Adipocyte (in vitro differentiated cells): ENCODE data around the gene IRS1.
A peak's percentile ranks its signal among the peaks of the same experiment; 100 is the strongest.
"Not testable (repeated sequence)": the region's sequence is repeated elsewhere in the genome, so short reads cannot be mapped to it uniquely, and the experiment has no call there.

ENCODE experiments used
- DNase-seq: peaks from one replicate; pipeline ENCODE4 v3.0.0-alpha.2; 2015; ENCODE audit warnings: low read depth
- H3K27me3 ChIP-seq: replicated peaks from 2 replicates; pipeline ENCODE4 v1.7.0; 2013; ENCODE audit warnings: mild to moderate bottlenecking, low read length, moderate library complexity; ENCODE audit not compliant: control insufficient read depth, insufficient read depth
- H3K36me3 ChIP-seq: 2 replicates; pipeline ENCODE4 v1.7.0; 2013; ENCODE audit warnings: low read length, mild to moderate bottlenecking, moderate library complexity; ENCODE audit not compliant: control insufficient read depth, insufficient read depth, severe bottlenecking
- H3K4me1 ChIP-seq: 2 replicates; pipeline ENCODE4 v1.7.0; 2013; ENCODE audit warnings: mild to moderate bottlenecking, low read length, moderate library complexity; ENCODE audit not compliant: control insufficient read depth, insufficient read depth
- H3K4me3 ChIP-seq: 2 replicates; pipeline ENCODE4 v1.7.0; 2013; ENCODE audit warnings: mild to moderate bottlenecking, low read length, moderate library complexity
- H3K9ac ChIP-seq: 2 replicates; pipeline ENCODE4 v1.7.0; 2013; ENCODE audit warnings: mild to moderate bottlenecking, low read length, moderate library complexity
- H3K9me3 ChIP-seq: 2 replicates; pipeline ENCODE4 v1.7.0; 2013; ENCODE audit warnings: mild to moderate bottlenecking, low read length, moderate library complexity; ENCODE audit not compliant: control insufficient read depth

IRS1 gene, protein sequence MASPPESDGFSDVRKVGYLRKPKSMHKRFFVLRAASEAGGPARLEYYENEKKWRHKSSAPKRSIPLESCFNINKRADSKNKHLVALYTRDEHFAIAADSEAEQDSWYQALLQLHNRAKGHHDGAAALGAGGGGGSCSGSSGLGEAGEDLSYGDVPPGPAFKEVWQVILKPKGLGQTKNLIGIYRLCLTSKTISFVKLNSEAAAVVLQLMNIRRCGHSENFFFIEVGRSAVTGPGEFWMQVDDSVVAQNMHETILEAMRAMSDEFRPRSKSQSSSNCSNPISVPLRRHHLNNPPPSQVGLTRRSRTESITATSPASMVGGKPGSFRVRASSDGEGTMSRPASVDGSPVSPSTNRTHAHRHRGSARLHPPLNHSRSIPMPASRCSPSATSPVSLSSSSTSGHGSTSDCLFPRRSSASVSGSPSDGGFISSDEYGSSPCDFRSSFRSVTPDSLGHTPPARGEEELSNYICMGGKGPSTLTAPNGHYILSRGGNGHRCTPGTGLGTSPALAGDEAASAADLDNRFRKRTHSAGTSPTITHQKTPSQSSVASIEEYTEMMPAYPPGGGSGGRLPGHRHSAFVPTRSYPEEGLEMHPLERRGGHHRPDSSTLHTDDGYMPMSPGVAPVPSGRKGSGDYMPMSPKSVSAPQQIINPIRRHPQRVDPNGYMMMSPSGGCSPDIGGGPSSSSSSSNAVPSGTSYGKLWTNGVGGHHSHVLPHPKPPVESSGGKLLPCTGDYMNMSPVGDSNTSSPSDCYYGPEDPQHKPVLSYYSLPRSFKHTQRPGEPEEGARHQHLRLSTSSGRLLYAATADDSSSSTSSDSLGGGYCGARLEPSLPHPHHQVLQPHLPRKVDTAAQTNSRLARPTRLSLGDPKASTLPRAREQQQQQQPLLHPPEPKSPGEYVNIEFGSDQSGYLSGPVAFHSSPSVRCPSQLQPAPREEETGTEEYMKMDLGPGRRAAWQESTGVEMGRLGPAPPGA (N-terminal part only)

DNA sequence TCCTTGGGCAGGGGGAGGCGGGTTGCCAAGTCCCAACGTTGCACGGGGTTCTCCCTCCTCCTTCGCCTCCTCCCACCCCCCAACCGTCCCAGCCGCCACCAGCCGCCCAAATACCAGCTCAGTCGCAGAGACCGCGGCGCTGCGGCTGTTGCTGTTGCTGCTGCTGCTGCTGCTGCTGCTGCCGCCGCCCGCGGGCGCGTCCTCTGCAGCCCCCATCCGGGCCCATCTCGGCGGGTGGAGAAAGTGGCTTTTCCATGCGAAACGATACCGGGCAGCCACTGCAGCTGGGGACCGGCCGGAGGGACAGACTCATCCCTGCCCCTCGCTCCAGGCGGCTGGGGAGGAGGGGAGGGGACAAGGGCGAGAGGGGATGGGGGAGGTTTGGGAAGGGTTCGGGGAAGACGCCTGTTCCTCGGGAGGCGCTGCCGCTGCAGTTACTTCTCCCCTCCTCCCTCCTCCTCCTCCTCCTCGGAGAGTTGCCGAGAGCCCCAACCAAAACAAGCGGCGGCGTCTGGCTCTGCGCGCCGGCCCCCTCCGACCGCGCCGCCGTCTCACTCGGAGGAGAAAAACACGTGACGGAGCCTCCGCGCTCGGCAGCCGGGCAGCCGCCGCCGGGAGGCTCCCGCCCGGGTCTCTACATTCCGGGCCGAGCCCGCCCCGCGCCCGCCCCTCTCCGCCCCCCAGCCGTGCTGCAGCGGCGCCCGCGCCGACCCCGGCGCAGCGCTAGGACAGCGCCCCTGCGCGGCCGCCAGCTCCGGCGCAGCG, at the start of gene IRS1:
TSS of gene IRS1 (minus strand) at position 610 of the 765 bp plus-strand sequence. CDS start 1,082 bp downstream, outside the sequence.
- Histone ChIP-seq H3K27me3 (no peaks in the 10 kb centered on the region), H3K4me1 (peaks cover 52% of the 10 kb centered on the region), H3K9ac (peak within 1 kb of the TSS; percentile 93), H3K36me3 (peaks cover 10% of the 10 kb centered on the region), H3K9me3 (no peaks in the 10 kb centered on the region), H3K4me3 (peak within 1 kb of the TSS; percentile 87)
- peak; percentile 93 for DNase-seq

DNA sequence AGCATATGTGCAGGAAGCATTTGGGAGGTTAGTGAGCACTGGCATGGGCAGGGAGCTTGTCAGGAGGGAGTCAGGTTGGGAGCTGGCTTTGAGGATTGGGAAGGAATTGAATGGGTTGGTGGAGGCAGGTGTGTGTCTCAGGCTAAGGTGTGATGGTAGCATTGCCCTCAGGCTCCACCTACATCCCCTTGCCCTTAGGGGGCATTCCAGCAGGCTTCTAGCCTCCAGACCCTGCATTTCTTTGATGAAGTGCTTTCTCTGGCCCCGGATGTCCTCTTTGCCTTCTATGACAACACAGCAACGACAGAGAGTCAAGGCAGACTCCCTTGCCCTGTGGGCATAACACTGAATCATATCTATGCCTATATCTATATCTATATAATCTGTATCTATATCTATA, 49.7 kb upstream of the IRS1 start:
- Histone ChIP-seq H3K4me3 (no peak overlapping the region), H3K9ac (no peak overlapping the region), H3K4me1 (peaks cover 10% of the 10 kb centered on the region), H3K27me3 (no peaks in the 10 kb centered on the region), H3K9me3 (no peaks in the 10 kb centered on the region), H3K36me3 (peaks cover 3% of the 10 kb centered on the region)
- DNase-seq = no peak

DNA sequence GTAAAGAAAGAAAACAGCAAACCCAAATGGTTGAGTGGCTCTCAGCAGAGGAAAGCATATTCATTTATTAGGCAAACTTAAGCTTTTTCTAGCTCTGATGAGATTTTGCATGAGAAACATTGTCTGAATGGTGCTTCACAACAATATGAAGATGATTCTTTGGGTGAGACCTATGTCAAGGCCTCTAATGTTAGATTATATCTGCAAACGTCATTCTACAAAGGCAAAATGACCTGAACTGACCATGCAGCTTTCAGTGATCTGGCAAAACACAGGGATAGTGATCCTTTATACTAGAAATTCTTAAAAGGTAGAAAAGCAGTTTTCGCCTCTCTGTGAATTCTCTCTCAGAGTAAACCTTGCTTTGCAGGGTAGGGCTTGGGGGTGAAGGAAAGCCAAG, 47.9 kb upstream of the IRS1 start:
- no peaks in the 10 kb centered on the region for H3K9me3 ChIP-seq
- no peaks in the 10 kb centered on the region for H3K27me3 ChIP-seq
- H3K4me3 ChIP-seq = no peak overlapping the region
- DNase-seq = no peak
- no peak overlapping the region for H3K9ac ChIP-seq
- H3K4me1 ChIP-seq = peaks cover 13% of the 10 kb centered on the region
- H3K36me3 ChIP-seq = peaks cover 3% of the 10 kb centered on the region

DNA sequence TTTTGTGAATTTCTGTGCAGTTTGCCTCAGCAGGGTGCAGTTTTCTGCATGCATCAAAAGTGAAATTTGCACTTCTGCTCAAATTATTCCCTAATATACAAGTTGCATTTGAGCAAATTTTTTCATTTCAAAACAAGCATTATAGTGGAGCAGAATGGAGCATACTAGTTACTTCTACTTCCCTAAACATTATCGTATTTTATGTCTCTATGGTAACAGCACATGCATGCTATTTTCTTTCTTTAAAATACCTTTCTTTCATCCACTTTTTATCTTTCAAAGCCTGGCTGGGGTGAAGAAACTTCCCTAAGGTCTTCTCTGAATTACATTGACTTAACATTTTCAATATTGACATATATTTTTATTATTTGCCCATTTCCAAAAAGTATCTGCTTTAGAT, 47.5 kb upstream of the IRS1 start:
- H3K4me1 ChIP-seq = peaks cover 13% of the 10 kb centered on the region

DNA sequence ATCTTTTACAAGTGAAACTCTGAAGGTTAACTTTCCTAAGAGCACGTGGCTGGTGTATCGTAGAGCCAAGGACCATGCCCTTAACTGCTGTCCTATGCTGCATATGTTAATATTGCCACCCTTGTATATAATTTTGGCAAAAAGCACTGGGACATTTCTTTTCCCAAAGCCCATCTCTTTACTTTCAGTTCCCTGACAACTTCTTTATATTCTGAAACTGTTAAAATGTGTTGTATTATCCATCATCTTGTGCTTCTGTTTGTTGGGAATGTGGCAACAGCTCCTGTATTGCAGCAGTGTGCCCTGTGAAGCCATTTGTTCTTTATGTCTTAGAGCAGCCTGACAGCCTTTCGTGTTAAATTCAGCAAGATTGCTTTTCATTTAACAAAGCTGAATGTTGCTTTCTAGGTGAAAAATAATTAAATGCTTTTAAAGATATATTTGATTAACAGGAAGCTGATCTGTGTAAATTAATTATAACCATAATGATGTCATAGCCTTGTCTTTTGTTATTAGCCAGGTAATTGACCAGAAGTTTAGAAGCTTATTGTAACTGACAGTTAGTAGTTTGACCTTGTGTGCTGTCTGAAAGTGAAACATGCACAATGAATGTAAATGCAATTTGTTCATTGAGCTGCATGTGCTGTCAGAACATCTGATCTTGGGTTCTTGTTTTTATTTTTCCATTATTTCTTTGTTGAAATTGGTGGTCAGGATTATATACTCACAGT, 45.9 kb upstream of the IRS1 start:
- Histone ChIP-seq H3K36me3 (peaks cover 3% of the 10 kb centered on the region), H3K9me3 (no peaks in the 10 kb centered on the region), H3K4me3 (no peak overlapping the region), H3K9ac (no peak overlapping the region), H3K27me3 (no peaks in the 10 kb centered on the region), H3K4me1 (peaks cover 13% of the 10 kb centered on the region)
- DNase-seq = peak; percentile 14

More for the DNA sequence above, 47.5 kb upstream of the IRS1 start:
- peaks cover 3% of the 10 kb centered on the region for H3K36me3 ChIP-seq
- no peak overlapping the region for H3K9ac ChIP-seq
- no peak for DNase-seq
- H3K27me3 ChIP-seq = no peaks in the 10 kb centered on the region
- H3K4me3 ChIP-seq = no peak overlapping the region
- no peaks in the 10 kb centered on the region for H3K9me3 ChIP-seq

DNA sequence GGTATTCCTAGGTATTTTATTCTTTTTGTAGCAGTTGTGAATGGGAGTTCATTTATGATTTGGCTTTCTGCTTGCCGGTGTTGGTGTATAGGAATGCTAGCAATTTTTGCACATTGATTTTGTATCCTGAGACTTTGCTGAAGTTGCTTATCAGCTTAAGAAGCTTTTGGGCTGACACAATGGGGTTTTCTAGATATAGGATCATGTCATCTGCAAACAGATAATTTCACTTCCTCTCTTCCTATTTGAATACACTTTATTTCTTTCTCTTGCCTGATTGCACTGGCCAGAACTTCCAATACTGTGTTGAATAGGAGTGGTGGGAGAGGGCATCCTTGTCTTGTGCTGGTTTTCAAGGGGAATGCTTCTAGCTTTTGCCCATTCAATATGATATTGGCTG, 43.4 kb upstream of the IRS1 start:
- H3K4me1 ChIP-seq = peaks cover 14% of the 10 kb centered on the region
- H3K4me3 ChIP-seq, H3K9ac ChIP-seq: not testable (repeated sequence)

DNA sequence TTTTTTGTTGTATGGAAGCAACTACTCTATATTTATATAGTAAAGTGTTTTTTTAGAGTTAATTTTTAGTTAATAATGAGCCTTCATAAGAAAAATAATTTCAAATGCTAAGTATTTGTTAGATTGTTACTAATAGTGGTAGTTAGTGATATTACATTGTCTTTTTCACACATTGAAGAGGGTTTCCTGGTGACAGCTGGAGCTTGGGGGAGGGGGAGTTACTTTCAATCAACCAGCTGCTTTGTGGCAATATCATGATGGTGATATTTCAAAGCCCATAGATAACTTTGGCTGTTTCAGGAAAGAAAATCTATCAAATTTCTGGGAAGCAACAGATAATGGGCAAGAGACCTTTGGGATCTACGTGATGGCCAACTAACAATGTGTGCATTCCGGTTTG, 40.3 kb upstream of the IRS1 start:
- H3K9ac ChIP-seq = no peak overlapping the region
- H3K4me3 ChIP-seq = no peak overlapping the region
- DNase-seq = no peak

More for the DNA sequence above, 43.4 kb upstream of the IRS1 start:
- not testable (repeated sequence) for H3K36me3 ChIP-seq, H3K27me3 ChIP-seq, H3K9me3 ChIP-seq, DNase-seq

DNA sequence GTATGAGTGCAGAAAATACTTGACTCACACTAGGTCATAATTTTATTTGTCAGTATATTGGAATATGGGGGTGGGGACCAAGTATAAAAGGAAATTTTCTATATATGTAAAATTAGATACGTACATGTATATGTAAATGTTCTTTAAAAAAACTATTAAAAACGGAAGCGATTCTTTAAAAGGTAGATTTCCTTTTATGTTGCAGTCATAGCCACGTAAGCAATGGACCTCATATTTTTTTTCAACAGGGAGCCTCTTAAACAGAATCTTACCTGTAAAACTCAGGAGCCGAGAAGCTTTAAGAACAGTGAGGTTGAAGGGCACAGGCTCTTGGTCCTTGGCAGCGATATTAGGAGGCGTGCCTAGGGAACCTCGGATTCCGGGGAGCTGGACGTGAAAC, 39.5 kb upstream of the IRS1 start:
- Histone ChIP-seq H3K9me3 (no peaks in the 10 kb centered on the region), H3K4me3 (no peak overlapping the region), H3K36me3 (no peaks in the 10 kb centered on the region), H3K27me3 (no peaks in the 10 kb centered on the region), H3K4me1 (peaks cover 24% of the 10 kb centered on the region), H3K9ac (no peak overlapping the region)
- no peak for DNase-seq

More for the DNA sequence above, 40.3 kb upstream of the IRS1 start:
- Histone ChIP-seq H3K4me1 (peaks cover 24% of the 10 kb centered on the region), H3K36me3 (no peaks in the 10 kb centered on the region), H3K9me3 (no peaks in the 10 kb centered on the region), H3K27me3 (no peaks in the 10 kb centered on the region)

DNA sequence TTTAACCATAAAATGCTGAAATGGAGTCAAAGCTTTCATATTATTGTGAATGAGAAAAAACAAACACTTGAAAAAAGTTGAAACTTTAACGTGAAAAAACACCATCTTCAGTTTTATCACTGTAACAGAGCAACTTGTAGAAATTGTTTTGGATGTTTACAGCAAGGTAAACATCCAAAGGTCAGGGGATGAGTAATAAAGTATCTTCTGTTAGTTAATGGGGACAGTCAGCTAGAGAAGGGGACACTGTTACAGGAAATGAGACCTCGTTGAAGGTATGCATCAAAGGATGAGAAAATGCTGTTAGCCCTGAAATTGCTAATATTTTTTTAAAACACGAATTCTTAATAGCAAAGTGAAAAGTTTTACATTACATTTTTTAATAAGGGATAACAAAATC, 39.1 kb upstream of the IRS1 start:
- H3K36me3 ChIP-seq = no peaks in the 10 kb centered on the region
- no peaks in the 10 kb centered on the region for H3K9me3 ChIP-seq
- DNase-seq = no peak
- no peaks in the 10 kb centered on the region for H3K27me3 ChIP-seq
- no peak overlapping the region for H3K9ac ChIP-seq
- peaks cover 25% of the 10 kb centered on the region for H3K4me1 ChIP-seq
- no peak overlapping the region for H3K4me3 ChIP-seq

DNA sequence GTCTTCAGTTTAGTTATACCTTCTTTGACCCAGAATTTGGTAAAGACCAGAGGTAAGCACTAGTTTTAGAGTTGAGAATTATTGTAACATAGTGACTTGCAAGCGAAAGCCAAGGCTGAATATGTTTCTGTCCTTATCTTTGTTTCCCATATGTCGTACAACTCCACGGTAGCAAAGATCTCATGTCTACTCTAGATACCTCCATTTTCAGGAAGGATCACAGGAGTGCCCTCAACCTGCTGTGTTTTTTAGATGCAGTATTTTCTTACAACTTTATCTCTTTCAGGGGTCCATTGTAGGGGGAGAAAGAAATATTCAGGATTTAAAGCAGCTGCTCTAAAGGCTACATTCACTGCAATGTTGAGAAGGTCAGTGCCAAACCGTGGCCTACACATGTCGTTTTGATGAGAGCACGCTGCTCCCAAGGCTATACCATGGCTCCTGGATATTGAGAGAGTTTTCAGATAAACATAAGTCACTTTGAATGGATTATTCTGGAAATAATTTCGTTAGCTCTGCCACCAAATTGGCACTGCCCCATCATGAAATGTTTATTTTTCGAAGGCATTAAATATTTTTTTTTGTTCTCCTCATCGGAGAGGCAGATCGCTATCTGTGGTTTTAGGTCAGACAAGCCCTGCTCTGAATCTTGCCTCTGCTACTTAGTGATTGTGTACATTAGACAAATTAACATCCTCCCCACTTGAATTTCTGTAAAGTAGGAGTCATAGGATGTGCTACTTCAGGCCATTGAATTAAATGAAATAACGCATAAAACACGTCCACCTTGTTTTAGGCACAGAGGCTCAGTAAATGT, 38.4 kb upstream of the IRS1 start:
- Histone ChIP-seq H3K36me3 (no peaks in the 10 kb centered on the region), H3K4me1 (peaks cover 26% of the 10 kb centered on the region), H3K4me3 (peak overlapping the region; percentile 94), H3K27me3 (no peaks in the 10 kb centered on the region), H3K9me3 (no peaks in the 10 kb centered on the region), H3K9ac (no peak overlapping the region)
- DNase-seq = no peak
